ENCODE measurements around the gene ROR1. TPM values are rescaled to one million over a fixed set of nuclear protein-coding genes. Genes with fewer than 3 reads are reported as not detected.

The ROR1 gene
- total and polyA plus RNA-seq, 2 donors (not counting 3 experiments of a cell fraction or from before 2014, with no cell fraction given), result 2.6 to 3.5 TPM

- POLR2A ChIA-PET, result no interaction called here
- Histone ChIP-seq H3K36me3 (ENCODE audit: control insufficient read depth in 2 of 2, extremely low read depth in 1 of 2, insufficient read depth in 2 of 2, low read length in 2 of 2) (no peaks in the 10 kb centered on the region), H2AFZ (ENCODE audit: low read depth, low read length) (no peak overlapping the region), H3K4me1 (ENCODE audit: control insufficient read depth, extremely low read depth, insufficient read depth, low read length) (no peaks in the 10 kb centered on the region), H3K4me2 (ENCODE audit: insufficient read depth, low read length) (no peak overlapping the region), H3K27ac (ENCODE audit: insufficient read depth, low read depth, low read length) (no peak overlapping the region), H4K20me1 (replicated peaks; ENCODE audit: control insufficient read depth, extremely low read depth, insufficient read depth, low read length) (no peaks in the 10 kb centered on the region), H3K27me3 (ENCODE audit: control insufficient read depth in 2 of 2, insufficient read depth in 2 of 2, low read length in 2 of 2) (no peaks in the 10 kb centered on the region), H3K9me1 (replicated peaks; ENCODE audit: control insufficient read depth, extremely low read depth, insufficient read depth, low read length) (no peaks in the 10 kb centered on the region), H3K79me2 (ENCODE audit: control insufficient read depth, insufficient read depth, low read length) (no peaks in the 10 kb centered on the region), H3K4me3 (replicated peaks in 1 of 3; ENCODE audit: insufficient read depth in 1 of 3, low read depth in 1 of 3, low read length in 3 of 3) (no peak overlapping the region), H3K9me3 (replicated peaks; ENCODE audit: control insufficient read depth, insufficient read depth, low read length) (no peaks in the 10 kb centered on the region), H3K9ac (replicated peaks; ENCODE audit: extremely low read depth, insufficient read depth, low read length) (no peak overlapping the region)
- dilution Hi-C loops (cut with MboI; ENCODE audit: extremely low pct_ligation_motif_present, low sequenced_read_pairs), result no loop called here
- DNase-seq (ENCODE audit: low read depth, low spot score) (no peak), FAIRE-seq (no peak)
- intact Hi-C loops (cut with micrococcal nuclease), result no loop called here
- no TSS peak for BruUV-seq (replicated peaks)
- CTCF ChIA-PET, result no interaction called here
- no peak for TF ChIP-seq MAX (IDR thresholded peaks at IDR 0.05; ENCODE audit: insufficient read depth, insufficient read length)
Measured at GRCh38 chr1:64031236-64031635, 257.4 kb downstream of the ROR1 start.

GRCh38 chr1:64033667-64034220 is 259.9 kb downstream of the ROR1 start:
- no peaks in the 10 kb centered on the region for H3K79me2 ChIP-seq (ENCODE audit: control insufficient read depth, insufficient read depth, low read length)
- FAIRE-seq, result no peak
- no TSS peak for BruUV-seq (replicated peaks)
- ChIA-PET POLR2A (no interaction called here), CTCF (interaction anchor here (0.6 kb wide), 1 partner anchor 171 kb away, joined by 3 read pairs; no protein-coding TSS in a partner anchor)
- H3K4me1 ChIP-seq (ENCODE audit: control insufficient read depth, extremely low read depth, insufficient read depth, low read length), result no peaks in the 10 kb centered on the region
- no peak overlapping the region for H2AFZ ChIP-seq (ENCODE audit: low read depth, low read length)
- H3K4me2 ChIP-seq (ENCODE audit: insufficient read depth, low read length), result no peak overlapping the region
- no peak overlapping the region for H3K4me3 ChIP-seq (replicated peaks in 1 of 3; ENCODE audit: insufficient read depth in 1 of 3, low read depth in 1 of 3, low read length in 3 of 3)
- H3K9ac ChIP-seq (replicated peaks; ENCODE audit: extremely low read depth, insufficient read depth, low read length), result no peak overlapping the region
- intact Hi-C loops (cut with micrococcal nuclease), result no loop called here
- DNase-seq (ENCODE audit: low read depth, low spot score), result no peak
- dilution Hi-C loops (cut with MboI; ENCODE audit: extremely low pct_ligation_motif_present, low sequenced_read_pairs), result no loop called here
- H3K36me3 ChIP-seq (ENCODE audit: control insufficient read depth in 2 of 2, extremely low read depth in 1 of 2, insufficient read depth in 2 of 2, low read length in 2 of 2), result no peaks in the 10 kb centered on the region
- no peaks in the 10 kb centered on the region for H3K9me1 ChIP-seq (replicated peaks; ENCODE audit: control insufficient read depth, extremely low read depth, insufficient read depth, low read length)
- H4K20me1 ChIP-seq (replicated peaks; ENCODE audit: control insufficient read depth, extremely low read depth, insufficient read depth, low read length), result no peaks in the 10 kb centered on the region
- no peak for TF ChIP-seq JUN (IDR thresholded peaks at IDR 0.05; ENCODE audit: borderline replicate concordance, insufficient read depth, insufficient read length, low read depth)
- H3K27me3 ChIP-seq (ENCODE audit: control insufficient read depth in 2 of 2, insufficient read depth in 2 of 2, low read length in 2 of 2), result no peaks in the 10 kb centered on the region
- H3K9me3 ChIP-seq (replicated peaks; ENCODE audit: control insufficient read depth, insufficient read depth, low read length), result no peaks in the 10 kb centered on the region
- no peak overlapping the region for H3K27ac ChIP-seq (ENCODE audit: insufficient read depth, low read depth, low read length)

All from endothelial cell of umbilical vein (primary cell).